Gastroesophageal sphincter (tissue), 3 donors: ENCODE measurements around the gene TMEM131.

Experiments
- CTCF ChIP-seq, 4 experiments: fragments of 200-600 bp in 2 of 4; fragments of 450-650 bp in 2 of 4; sonication (generic) in 1 of 4; IDR thresholded peaks; one replicate each; pipeline ENCODE4 v1.5.1; 2017 to 2019; ENCODE audit warnings: antibody characterized with exemption in 4 of 4, mild to moderate bottlenecking in 2 of 4, moderate library complexity in 2 of 4
- POLR2AphosphoS5 ChIP-seq: sonication (generic); formaldehyde crosslinking; IDR thresholded peaks from one replicate; pipeline ENCODE4 v1.6.1; 2017; ENCODE audit warnings: antibody characterized with exemption

GRCh38 chr2:97749581-97749980 is 246.2 kb downstream of the TMEM131 start:
- TF ChIP-seq POLR2AphosphoS5: no peak
- no peak for TF ChIP-seq CTCF (IDR thresholded peaks at IDR 0.05)
